Dendritic cell treated with granulocyte-macrophage colony-stimulating factor and Interleukin-4, amounts not matched to agents 40 ng/mL and 50 ng/mL, for 4 days (primary cell): ENCODE results near the gene MOCOS.

Experiments used
- H3K27ac Mint-ChIP-seq: one replicate; pipeline ENCODE4 v1.8.0; 2022; ENCODE audit warnings: mild to moderate bottlenecking, mixed read lengths
- H3K27me3 Mint-ChIP-seq: one replicate; pipeline ENCODE4 v1.8.0; 2022; ENCODE audit warnings: mild to moderate bottlenecking, mixed read lengths
- H3K36me3 Mint-ChIP-seq: one replicate; pipeline ENCODE4 v1.8.0; 2022; ENCODE audit warnings: low read depth, mixed read lengths
- H3K4me1 Mint-ChIP-seq: one replicate; pipeline ENCODE4 v1.8.0; 2022; ENCODE audit warnings: low read depth, mixed read lengths
- H3K4me3 Mint-ChIP-seq: one replicate; pipeline ENCODE4 v1.8.0; 2022; ENCODE audit warnings: mild to moderate bottlenecking, moderate library complexity, mixed read lengths
- H3K9me3 Mint-ChIP-seq: one replicate; pipeline ENCODE4 v1.8.0; 2022; ENCODE audit warnings: mixed read lengths
- intact Hi-C: fragments of 100-400 bp; cut with micrococcal nuclease; formaldehyde crosslinking; loops from one replicate; pipeline ENCODE4 v1.15.0; 2022

MOCOS gene

GRCh38 chr18:36300211-36300610, 112.9 kb downstream of the MOCOS start:
- Mint-ChIP-seq H3K4me1 (no peaks in the 10 kb centered on the region), H3K27me3 (peaks cover 47% of the 10 kb centered on the region), H3K27ac (no peak overlapping the region), H3K9me3 (no peaks in the 10 kb centered on the region), H3K4me3 (no peak overlapping the region), H3K36me3 (no peaks in the 10 kb centered on the region)
- intact Hi-C loops: no loop called here

- H3K27me3 Mint-ChIP-seq: peaks cover 54% of the 10 kb centered on the region
- H3K9me3 Mint-ChIP-seq: no peaks in the 10 kb centered on the region
- H3K36me3 Mint-ChIP-seq: no peaks in the 10 kb centered on the region
- no peak overlapping the region for H3K4me3 Mint-ChIP-seq
- H3K4me1 Mint-ChIP-seq: no peaks in the 10 kb centered on the region
- H3K27ac Mint-ChIP-seq: no peak overlapping the region
- intact Hi-C loops: no loop called here
Measured at GRCh38 chr18:36301884-36302283, 114.6 kb downstream of the MOCOS start.

GRCh38 chr18:36302676-36303075, 115.4 kb downstream of the MOCOS start:
- Mint-ChIP-seq H3K27ac (no peak overlapping the region), H3K36me3 (no peaks in the 10 kb centered on the region), H3K4me1 (no peaks in the 10 kb centered on the region), H3K9me3 (no peaks in the 10 kb centered on the region), H3K27me3 (peaks cover 54% of the 10 kb centered on the region), H3K4me3 (no peak overlapping the region)
- intact Hi-C loops: no loop called here

GRCh38 chr18:36303211-36303844, 116.0 kb downstream of the MOCOS start:
- Mint-ChIP-seq H3K9me3 (no peaks in the 10 kb centered on the region), H3K27ac (no peak overlapping the region), H3K36me3 (no peaks in the 10 kb centered on the region), H3K27me3 (peaks cover 52% of the 10 kb centered on the region), H3K4me1 (no peaks in the 10 kb centered on the region), H3K4me3 (no peak overlapping the region)
- intact Hi-C loops: no loop called here

- Mint-ChIP-seq H3K36me3 (no peaks in the 10 kb centered on the region), H3K4me3 (no peak overlapping the region), H3K27ac (no peak overlapping the region), H3K9me3 (no peaks in the 10 kb centered on the region), H3K4me1 (no peaks in the 10 kb centered on the region), H3K27me3 (peaks cover 44% of the 10 kb centered on the region)
- intact Hi-C loops: no loop called here
Measured at GRCh38 chr18:36304723-36305122, 117.4 kb downstream of the MOCOS start.

- H3K4me1 Mint-ChIP-seq: no peaks in the 10 kb centered on the region
- no peaks in the 10 kb centered on the region for H3K36me3 Mint-ChIP-seq
- intact Hi-C loops: no loop called here
- no peaks in the 10 kb centered on the region for H3K9me3 Mint-ChIP-seq
- H3K27me3 Mint-ChIP-seq: peaks cover 38% of the 10 kb centered on the region
- H3K4me3 Mint-ChIP-seq: no peak overlapping the region
- no peak overlapping the region for H3K27ac Mint-ChIP-seq
Measured at GRCh38 chr18:36305375-36305774, 118.1 kb downstream of the MOCOS start.

GRCh38 chr18:36307513-36307912, 120.2 kb downstream of the MOCOS start:
- Mint-ChIP-seq H3K4me3 (no peak overlapping the region), H3K27me3 (peaks cover 31% of the 10 kb centered on the region), H3K9me3 (no peaks in the 10 kb centered on the region), H3K4me1 (no peaks in the 10 kb centered on the region), H3K36me3 (no peaks in the 10 kb centered on the region), H3K27ac (no peak overlapping the region)
- intact Hi-C loops: no loop called here

- intact Hi-C loops: no loop called here
- H3K9me3 Mint-ChIP-seq: no peaks in the 10 kb centered on the region
- H3K4me1 Mint-ChIP-seq: no peaks in the 10 kb centered on the region
- peaks cover 21% of the 10 kb centered on the region for H3K27me3 Mint-ChIP-seq
- no peak overlapping the region for H3K4me3 Mint-ChIP-seq
- H3K36me3 Mint-ChIP-seq: no peaks in the 10 kb centered on the region
- no peak overlapping the region for H3K27ac Mint-ChIP-seq
Measured at GRCh38 chr18:36308711-36309435, 121.6 kb downstream of the MOCOS start.

GRCh38 chr18:36309436-36310391, 122.4 kb downstream of the MOCOS start:
- Mint-ChIP-seq H3K4me1 (no peaks in the 10 kb centered on the region), H3K27ac (no peak overlapping the region), H3K36me3 (no peaks in the 10 kb centered on the region), H3K4me3 (no peak overlapping the region), H3K27me3 (peaks cover 21% of the 10 kb centered on the region), H3K9me3 (no peaks in the 10 kb centered on the region)
- intact Hi-C loops: no loop called here

- no peak overlapping the region for H3K27ac Mint-ChIP-seq
- no peaks in the 10 kb centered on the region for H3K9me3 Mint-ChIP-seq
- no peak overlapping the region for H3K4me3 Mint-ChIP-seq
- no peaks in the 10 kb centered on the region for H3K36me3 Mint-ChIP-seq
- H3K4me1 Mint-ChIP-seq: no peaks in the 10 kb centered on the region
- peaks cover 15% of the 10 kb centered on the region for H3K27me3 Mint-ChIP-seq
- intact Hi-C loops: no loop called here
Measured at GRCh38 chr18:36311026-36311570, 123.8 kb downstream of the MOCOS start.

- Mint-ChIP-seq H3K9me3 (no peaks in the 10 kb centered on the region), H3K27ac (no peak overlapping the region)
Measured at GRCh38 chr18:36312806-36313395, 125.6 kb downstream of the MOCOS start.

GRCh38 chr18:36314098-36314497, 126.8 kb downstream of the MOCOS start:
- Mint-ChIP-seq H3K27ac (no peak overlapping the region), H3K36me3 (no peaks in the 10 kb centered on the region), H3K27me3 (peaks cover 11% of the 10 kb centered on the region), H3K9me3 (peaks cover 11% of the 10 kb centered on the region), H3K4me1 (no peaks in the 10 kb centered on the region), H3K4me3 (no peak overlapping the region)
- intact Hi-C loops: no loop called here

More at GRCh38 chr18:36312806-36313395, 125.6 kb downstream of the MOCOS start:
- no peak overlapping the region for H3K4me3 Mint-ChIP-seq
- H3K27me3 Mint-ChIP-seq: peaks cover 13% of the 10 kb centered on the region
- H3K36me3 Mint-ChIP-seq: no peaks in the 10 kb centered on the region
- no peaks in the 10 kb centered on the region for H3K4me1 Mint-ChIP-seq
- intact Hi-C loops: no loop called here

GRCh38 chr18:36314754-36315153, 127.5 kb downstream of the MOCOS start:
- intact Hi-C loops: no loop called here
- Mint-ChIP-seq H3K27ac (no peak overlapping the region), H3K36me3 (no peaks in the 10 kb centered on the region), H3K4me3 (no peak overlapping the region), H3K27me3 (peaks cover 8% of the 10 kb centered on the region), H3K9me3 (peaks cover 17% of the 10 kb centered on the region), H3K4me1 (no peaks in the 10 kb centered on the region)
